ENCODE measurements around the gene RTL1. TPM values are rescaled to one million over a fixed set of nuclear protein-coding genes. Genes with fewer than 3 reads are reported as not detected.

Gene RTL1
- total and polyA plus RNA-seq, 2 donors (not counting 3 experiments of a cell fraction or from before 2014, with no cell fraction given) = not detected

GRCh38 chr14:100875126-100875525 is 28.4 kb downstream of the RTL1 start:
- CTCF ChIA-PET = no interaction called here
- H4K20me1 ChIP-seq (replicated peaks; ENCODE audit: control insufficient read depth, extremely low read depth, insufficient read depth, low read length) = no peaks in the 10 kb centered on the region
- no peaks in the 10 kb centered on the region for H3K79me2 ChIP-seq (ENCODE audit: control insufficient read depth, insufficient read depth, low read length)
- POLR2A ChIA-PET = no interaction called here
- FAIRE-seq (no peak), DNase-seq (ENCODE audit: low read depth, low spot score) (no peak)
- no peak overlapping the region for H2AFZ ChIP-seq (ENCODE audit: low read depth, low read length)
- no peaks in the 10 kb centered on the region for H3K4me1 ChIP-seq (ENCODE audit: control insufficient read depth, extremely low read depth, insufficient read depth, low read length)
- H3K4me3 ChIP-seq (replicated peaks in 1 of 3; ENCODE audit: insufficient read depth in 1 of 3, low read depth in 1 of 3, low read length in 3 of 3) = no peak overlapping the region
- no peak overlapping the region for H3K27ac ChIP-seq (ENCODE audit: insufficient read depth, low read depth, low read length)
- intact Hi-C loops (cut with micrococcal nuclease) (no loop called here), dilution Hi-C loops (cut with MboI; ENCODE audit: extremely low pct_ligation_motif_present, low sequenced_read_pairs) (no loop called here)
- no peaks in the 10 kb centered on the region for H3K9me3 ChIP-seq (replicated peaks; ENCODE audit: control insufficient read depth, insufficient read depth, low read length)
- H3K9ac ChIP-seq (replicated peaks; ENCODE audit: extremely low read depth, insufficient read depth, low read length) = no peak overlapping the region
- TF ChIP-seq EZH2 (IDR thresholded peaks at IDR 0.05; ENCODE audit: borderline replicate concordance, low read depth, low read length, severe bottlenecking) = no peak
- TF ChIP-seq POLR2A (IDR thresholded peaks at IDR 0.05; ENCODE audit: low read depth, low read length) = no peak
- TF ChIP-seq MYC (IDR thresholded peaks at IDR 0.05; ENCODE audit: low read depth, low read length) = no peak
- no peaks in the 10 kb centered on the region for H3K9me1 ChIP-seq (replicated peaks; ENCODE audit: control insufficient read depth, extremely low read depth, insufficient read depth, low read length)
- H3K36me3 ChIP-seq (ENCODE audit: control insufficient read depth in 2 of 2, extremely low read depth in 1 of 2, insufficient read depth in 2 of 2, low read length in 2 of 2) = peaks cover 0 to 10% of the 10 kb centered on the region in 2 experiments
- no TSS peak for BruUV-seq (replicated peaks)
- H3K27me3 ChIP-seq (ENCODE audit: control insufficient read depth in 2 of 2, insufficient read depth in 2 of 2, low read length in 2 of 2) = no peaks in the 10 kb centered on the region
- no peak overlapping the region for H3K4me2 ChIP-seq (ENCODE audit: insufficient read depth, low read length)

- DNase-seq (ENCODE audit: low read depth, low spot score) = no peak
- no peak overlapping the region for H3K4me3 ChIP-seq (replicated peaks in 1 of 3; ENCODE audit: insufficient read depth in 1 of 3, low read depth in 1 of 3, low read length in 3 of 3)
- H3K36me3 ChIP-seq (ENCODE audit: control insufficient read depth in 2 of 2, extremely low read depth in 1 of 2, insufficient read depth in 2 of 2, low read length in 2 of 2) = peaks cover 0 to 10% of the 10 kb centered on the region in 2 experiments
- no peaks in the 10 kb centered on the region for H3K27me3 ChIP-seq (ENCODE audit: control insufficient read depth in 2 of 2, insufficient read depth in 2 of 2, low read length in 2 of 2)
- dilution Hi-C loops (cut with MboI; ENCODE audit: extremely low pct_ligation_motif_present, low sequenced_read_pairs) (no loop called here), intact Hi-C loops (cut with micrococcal nuclease) (no loop called here)
- no peak overlapping the region for H3K4me2 ChIP-seq (ENCODE audit: insufficient read depth, low read length)
- BruUV-seq (replicated peaks) = no TSS peak
- no peaks in the 10 kb centered on the region for H3K9me3 ChIP-seq (replicated peaks; ENCODE audit: control insufficient read depth, insufficient read depth, low read length)
- H3K79me2 ChIP-seq (ENCODE audit: control insufficient read depth, insufficient read depth, low read length) = no peaks in the 10 kb centered on the region
- POLR2A ChIA-PET = no interaction called here
- H3K9ac ChIP-seq (replicated peaks; ENCODE audit: extremely low read depth, insufficient read depth, low read length) = no peak overlapping the region
- no peak overlapping the region for H3K27ac ChIP-seq (ENCODE audit: insufficient read depth, low read depth, low read length)
- no peaks in the 10 kb centered on the region for H3K4me1 ChIP-seq (ENCODE audit: control insufficient read depth, extremely low read depth, insufficient read depth, low read length)
- FAIRE-seq = no peak
- H2AFZ ChIP-seq (ENCODE audit: low read depth, low read length) = no peak overlapping the region
- no peaks in the 10 kb centered on the region for H3K9me1 ChIP-seq (replicated peaks; ENCODE audit: control insufficient read depth, extremely low read depth, insufficient read depth, low read length)
- TF ChIP-seq MYC (IDR thresholded peaks at IDR 0.05; ENCODE audit: low read depth, low read length) = no peak
- no peak for TF ChIP-seq EZH2 (IDR thresholded peaks at IDR 0.05; ENCODE audit: borderline replicate concordance, low read depth, low read length, severe bottlenecking)
- no peak for TF ChIP-seq MAX (IDR thresholded peaks at IDR 0.05; ENCODE audit: insufficient read depth, insufficient read length)
- TF ChIP-seq FOS (IDR thresholded peaks at IDR 0.05; ENCODE audit: borderline replicate concordance, insufficient read depth, low read length) = no peak
- no peak for TF ChIP-seq POLR2AphosphoS5 (IDR thresholded peaks at IDR 0.05; ENCODE audit: insufficient read depth, low read depth, low read length)
- no peak for TF ChIP-seq POLR2A (IDR thresholded peaks at IDR 0.05; ENCODE audit: low read depth, low read length)
- TF ChIP-seq CTCF (IDR thresholded peaks at IDR 0.05; ENCODE audit: extremely low read depth in 1 of 2, insufficient read depth in 1 of 2, low read depth in 1 of 2, low read length in 2 of 2) = no peak
- no peaks in the 10 kb centered on the region for H4K20me1 ChIP-seq (replicated peaks; ENCODE audit: control insufficient read depth, extremely low read depth, insufficient read depth, low read length)
- CTCF ChIA-PET = no interaction called here
These were observed 29.0 kb downstream of the RTL1 start for GRCh38 chr14:100874411-100875091.

All from endothelial cell of umbilical vein (primary cell).